ENCODE data around the gene NUDT3.

The NUDT3 gene

DNA sequence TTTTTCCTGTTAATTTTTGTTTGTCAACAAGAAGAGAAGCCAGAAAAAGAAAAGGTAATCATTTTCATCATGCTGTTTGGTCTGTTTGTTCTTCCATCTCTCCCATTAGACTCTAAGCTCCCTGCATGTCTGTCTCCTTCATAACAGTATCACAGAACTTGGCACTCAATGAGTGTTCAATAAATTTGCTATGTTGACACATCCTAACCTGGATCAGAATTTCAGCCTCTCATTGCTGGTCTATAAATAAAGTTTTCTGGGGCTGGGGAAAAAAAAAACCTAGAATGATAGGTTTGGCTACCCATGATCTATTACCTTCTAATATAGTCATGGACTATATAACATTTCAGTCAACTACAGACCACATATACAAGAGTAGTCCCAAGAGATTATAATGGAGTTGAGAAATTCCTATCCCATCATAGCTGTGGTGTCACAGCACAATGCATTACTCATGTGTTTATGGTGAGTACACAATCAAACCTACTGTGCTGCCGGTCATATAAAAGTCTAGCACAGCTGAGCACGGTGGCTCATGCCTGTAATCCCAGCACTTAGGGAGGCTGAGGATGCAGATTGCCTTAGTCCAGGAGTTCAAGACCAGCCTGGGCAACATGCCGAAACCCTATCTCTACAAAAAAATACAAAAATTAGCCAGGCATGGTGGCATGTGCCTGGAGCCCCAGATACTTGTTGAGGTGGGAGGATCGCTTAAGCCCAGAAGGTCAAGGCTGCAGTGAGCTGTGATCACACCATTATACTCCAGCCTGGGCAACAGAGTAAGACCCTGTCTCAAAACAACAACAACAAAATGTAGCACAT is 5.9 kb downstream of the NUDT3 start:
- no peak overlapping the region for H3K4me3 ChIP-seq (ENCODE audit: low read length)
- TF ChIP-seq, protein P1, sequence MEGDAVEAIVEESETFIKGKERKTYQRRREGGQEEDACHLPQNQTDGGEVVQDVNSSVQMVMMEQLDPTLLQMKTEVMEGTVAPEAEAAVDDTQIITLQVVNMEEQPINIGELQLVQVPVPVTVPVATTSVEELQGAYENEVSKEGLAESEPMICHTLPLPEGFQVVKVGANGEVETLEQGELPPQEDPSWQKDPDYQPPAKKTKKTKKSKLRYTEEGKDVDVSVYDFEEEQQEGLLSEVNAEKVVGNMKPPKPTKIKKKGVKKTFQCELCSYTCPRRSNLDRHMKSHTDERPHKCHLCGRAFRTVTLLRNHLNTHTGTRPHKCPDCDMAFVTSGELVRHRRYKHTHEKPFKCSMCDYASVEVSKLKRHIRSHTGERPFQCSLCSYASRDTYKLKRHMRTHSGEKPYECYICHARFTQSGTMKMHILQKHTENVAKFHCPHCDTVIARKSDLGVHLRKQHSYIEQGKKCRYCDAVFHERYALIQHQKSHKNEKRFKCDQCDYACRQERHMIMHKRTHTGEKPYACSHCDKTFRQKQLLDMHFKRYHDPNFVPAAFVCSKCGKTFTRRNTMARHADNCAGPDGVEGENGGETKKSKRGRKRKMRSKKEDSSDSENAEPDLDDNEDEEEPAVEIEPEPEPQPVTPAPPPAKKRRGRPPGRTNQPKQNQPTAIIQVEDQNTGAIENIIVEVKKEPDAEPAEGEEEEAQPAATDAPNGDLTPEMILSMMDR (IDR thresholded peaks at IDR 0.05; ENCODE audit: insufficient read depth, low read depth, low read length, missing control alignments) = no peak
- peak; percentile 84 for DNase-seq (ENCODE audit: low read depth)

DNA sequence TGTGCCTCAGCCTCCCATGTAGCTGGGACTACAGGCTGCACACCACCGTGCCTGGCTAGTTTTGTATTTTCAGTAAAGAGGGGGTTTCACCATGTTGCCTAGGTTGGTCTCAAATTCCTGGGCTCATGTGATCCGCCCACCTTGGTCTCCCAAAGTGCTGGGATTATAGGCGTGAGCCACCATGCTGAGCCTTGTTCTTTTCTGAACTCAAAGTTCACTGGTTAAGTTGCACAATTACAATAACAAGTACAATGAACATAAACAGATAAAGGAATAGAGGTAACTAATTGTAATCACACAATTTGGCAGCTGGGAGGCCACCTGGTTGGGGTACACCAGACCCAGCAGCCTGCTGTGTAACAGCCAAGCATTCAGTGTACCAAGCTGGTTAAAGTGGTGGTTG is 6.7 kb downstream of the NUDT3 start:
- DNase-seq (ENCODE audit: low read depth) = no peak
- TF ChIP-seq, protein P1 (IDR thresholded peaks at IDR 0.05; ENCODE audit: insufficient read depth, low read depth, low read length, missing control alignments) = no peak
- no peak overlapping the region for H3K4me3 ChIP-seq (ENCODE audit: low read length)

DNA sequence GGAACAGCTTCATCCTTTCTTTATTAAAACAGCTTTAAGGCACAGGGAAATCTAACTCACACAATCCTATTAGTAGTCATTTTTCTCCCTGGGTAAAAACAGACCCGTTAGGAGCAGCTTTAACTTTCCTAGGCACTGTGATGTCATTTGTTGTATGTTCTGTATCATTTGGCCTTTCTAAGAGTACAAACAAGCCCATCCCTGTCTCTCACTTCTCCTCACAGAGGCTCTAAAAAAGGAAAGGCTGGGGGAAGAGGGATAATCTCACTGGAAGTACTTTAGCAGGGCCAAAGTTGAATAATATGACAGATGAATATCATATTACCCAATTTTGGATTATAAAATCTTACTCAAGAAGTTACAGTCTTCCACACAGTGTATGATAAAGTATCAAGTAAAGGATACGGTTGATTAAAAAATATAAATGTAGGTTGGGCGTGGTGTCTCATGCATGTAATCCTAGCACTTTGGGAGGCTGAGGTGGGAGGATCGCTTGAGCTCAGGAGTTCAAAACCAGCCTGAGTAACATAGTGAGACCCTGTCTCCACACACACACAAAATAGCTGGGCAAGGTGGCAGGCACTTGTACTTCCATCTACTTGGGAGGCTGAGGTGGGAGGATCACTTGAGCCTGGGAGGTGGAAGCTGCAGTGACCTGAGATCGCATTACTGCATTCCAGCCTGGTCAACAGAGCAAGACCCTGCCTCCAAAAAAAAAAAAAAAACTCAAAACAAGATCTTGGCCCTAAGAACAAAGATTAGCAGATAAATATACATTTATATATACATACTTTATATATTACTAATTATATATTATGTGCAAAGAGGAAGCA is 7.9 kb downstream of the NUDT3 start:
- DNase-seq (ENCODE audit: low read depth) = no peak
- TF ChIP-seq, protein P1 (IDR thresholded peaks at IDR 0.05; ENCODE audit: insufficient read depth, low read depth, low read length, missing control alignments) = no peak

DNA sequence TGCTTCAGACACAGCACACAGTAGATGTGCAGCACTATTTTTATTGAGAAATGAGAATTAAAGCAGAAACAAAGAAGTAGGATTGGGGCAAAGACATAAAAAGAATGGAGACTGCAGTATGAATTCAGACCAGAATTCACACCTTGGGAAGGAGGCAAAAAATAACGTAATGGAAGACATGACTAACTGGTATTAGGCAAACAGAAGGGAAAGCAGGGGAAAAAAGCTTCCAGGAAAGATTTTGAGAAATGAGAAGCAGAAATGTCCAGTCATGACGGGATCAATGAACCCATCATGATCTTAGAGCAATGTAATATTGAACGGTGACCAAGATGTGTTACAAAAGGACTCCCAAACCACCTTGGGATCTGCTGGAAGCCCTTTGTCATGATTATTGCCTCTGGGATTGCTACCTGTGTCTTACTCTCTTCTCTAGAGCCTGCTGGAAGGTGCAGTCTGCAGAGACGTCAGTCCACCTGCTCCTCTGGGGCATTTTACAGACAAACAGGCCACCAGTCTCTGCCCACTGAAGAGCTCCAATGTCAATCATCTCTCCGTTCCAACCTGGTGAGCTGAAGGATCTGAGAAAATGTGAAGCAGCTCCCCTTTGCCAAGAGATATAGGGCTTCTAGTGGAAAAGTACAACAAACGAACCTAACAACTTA is 8.7 kb downstream of the NUDT3 start:
- H3K4me3 ChIP-seq (ENCODE audit: low read length) = no peak overlapping the region
- no peak for DNase-seq (ENCODE audit: low read depth)
- TF ChIP-seq, protein P1 (IDR thresholded peaks at IDR 0.05; ENCODE audit: insufficient read depth, low read depth, low read length, missing control alignments) = no peak

More for the DNA sequence above, 7.9 kb downstream of the NUDT3 start:
- no peak overlapping the region for H3K4me3 ChIP-seq (ENCODE audit: low read length)

DNA sequence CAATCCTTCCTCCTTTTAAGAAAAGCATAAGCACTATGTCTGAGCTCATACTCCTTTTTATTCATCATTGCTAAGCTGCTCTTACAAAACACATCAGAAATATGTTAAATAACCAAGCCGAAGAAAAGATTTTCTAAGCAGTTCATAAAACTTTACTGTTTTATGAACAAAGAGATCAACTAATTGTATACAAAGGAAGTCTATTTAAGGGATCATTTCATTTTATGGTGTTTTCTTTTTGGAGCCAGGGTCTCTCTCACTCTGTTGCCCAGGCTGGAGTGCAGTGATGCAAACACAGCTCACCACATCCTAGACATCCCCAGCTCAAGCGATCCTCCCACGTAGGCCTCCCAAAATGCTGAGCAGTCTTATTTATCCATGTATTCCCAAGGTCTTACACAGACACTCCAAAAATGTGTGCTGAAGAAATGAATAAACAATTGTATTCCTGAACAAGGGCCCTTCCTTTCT is 9.3 kb downstream of the NUDT3 start:
- DNase-seq (ENCODE audit: low read depth) = no peak
- TF ChIP-seq, protein P1 (IDR thresholded peaks at IDR 0.05; ENCODE audit: insufficient read depth, low read depth, low read length, missing control alignments) = no peak
- H3K4me3 ChIP-seq (ENCODE audit: low read length) = no peak overlapping the region

DNA sequence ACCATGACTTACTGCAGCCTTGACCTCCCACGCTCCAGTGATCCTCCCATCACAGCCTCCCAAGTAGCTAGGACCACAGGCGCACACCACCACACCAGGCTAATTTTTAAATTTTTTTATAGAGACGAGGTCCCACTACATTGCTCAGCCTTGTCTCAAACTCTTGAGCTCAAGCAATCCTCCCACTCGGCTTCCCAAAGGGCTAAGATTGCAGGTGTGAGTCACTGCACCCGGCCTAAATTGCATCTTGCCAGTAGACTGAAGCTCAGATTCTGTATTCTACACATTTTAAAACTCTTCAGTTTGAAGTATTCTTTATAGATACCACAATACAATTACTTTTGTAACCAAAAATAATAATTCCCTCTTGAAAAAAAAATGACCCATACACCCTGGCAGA is 11.4 kb downstream of the NUDT3 start:
- TF ChIP-seq, protein P1 (IDR thresholded peaks at IDR 0.05; ENCODE audit: insufficient read depth, low read depth, low read length, missing control alignments) = no peak
- no peak overlapping the region for H3K4me3 ChIP-seq (ENCODE audit: low read length)
- peak; percentile 14 for DNase-seq (ENCODE audit: low read depth)
